Upper lobe of left lung (tissue), 4 donors: ENCODE measurements around the gene ARAP3.

ENCODE experiments used
- CTCF ChIP-seq, 6 experiments: fragments of 450-650 bp in 4 of 6; fragments of 200-600 bp in 2 of 6; sonication (generic) in 2 of 6; IDR thresholded peaks; one replicate each; pipeline ENCODE4 v1.5.1; 2016 to 2019; ENCODE audit warnings: antibody characterized with exemption in 6 of 6
- EP300 ChIP-seq, 4 donors: sonication (generic); formaldehyde crosslinking; IDR thresholded peaks; one replicate each; pipeline ENCODE4 v1.5.1; 2017; ENCODE audit warnings: antibody characterized with exemption in 4 of 4, control low read depth in 2 of 4
- POLR2A ChIP-seq, 4 donors: fragments of 450-650 bp; IDR thresholded peaks; one replicate each; pipeline ENCODE4 v1.5.1; 2016 to 2017; ENCODE audit warnings: antibody characterized with exemption in 4 of 4, mild to moderate bottlenecking in 2 of 4

GRCh38 chr5:141681695-141682641 is at the start of gene ARAP3:
- TF ChIP-seq CTCF (IDR thresholded peaks at IDR 0.05) (no peak), EP300 (IDR thresholded peaks at IDR 0.05) (no peak), POLR2A (IDR thresholded peaks at IDR 0.05) (peak in 1 of 4 donors; percentile 25)
